ENCODE measurements around the gene TEAD3. TPM values are rescaled to one million over a fixed set of nuclear protein-coding genes. Genes with fewer than 3 reads are reported as not detected.

Gene TEAD3
- total and polyA plus RNA-seq, 10 of the 15 experiments (the other 5 are each of a cell fraction or from before 2014, with no cell fraction given) = 0.02 to 0.28 (median 0.18) TPM; not detected in 5

DNA sequence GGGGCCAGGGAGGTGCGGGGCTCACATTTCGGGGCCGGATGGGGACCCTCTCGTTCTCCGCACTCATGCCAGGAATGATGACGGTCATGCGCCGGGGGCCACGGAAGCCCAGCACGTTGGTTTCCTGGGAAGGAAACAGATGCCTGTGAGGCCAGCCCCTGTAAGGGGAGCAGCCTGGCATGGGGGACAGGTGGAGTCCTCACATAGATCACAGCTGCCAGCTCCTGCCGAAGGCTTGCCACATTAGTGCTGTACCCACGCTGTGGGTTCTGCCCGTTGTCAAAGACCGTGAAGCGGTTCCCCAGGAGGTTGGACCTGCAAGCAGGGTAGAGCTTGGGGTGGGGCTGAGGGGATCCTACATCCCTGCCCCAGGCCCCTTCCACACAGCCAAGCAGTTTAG lies 6.7 kb upstream of the TEAD3 start:
- CTCF ChIA-PET = interaction anchor here (1.0 kb wide), 1 partner anchor 161 kb away, joined by 3 read pairs; the partner anchor contains the start of gene PPARD
- H3K9ac ChIP-seq (ENCODE audit: control insufficient read depth, insufficient read depth, low read length) = no peak overlapping the region

GRCh38 chr6:35501784-35502183 lies 4.9 kb upstream of the TEAD3 start:
- ATAC-seq (no peak), FAIRE-seq (no peak), DNase-seq (ENCODE audit: low read depth, low spot score) (no peak)
- WGBS (ENCODE audit: insufficient coverage, insufficient replicate concordance, low lambda C conversion rate, missing lambda C conversion rate) = 46% methylated on average over 2 of the region's 2 CpGs
- Histone ChIP-seq H3K4me1 (ENCODE audit: control insufficient read depth, insufficient read depth, low read length) (no peaks in the 10 kb centered on the region; the same call in 1 of the 2 replicates), H3K9me3 (replicated peaks; ENCODE audit: control insufficient read depth, insufficient read depth, low read length) (no peaks in the 10 kb centered on the region), H3K79me2 (ENCODE audit: control insufficient read depth, insufficient read depth, low read length) (no peaks in the 10 kb centered on the region), H3K36me3 (ENCODE audit: control insufficient read depth in 2 of 2, insufficient read depth in 2 of 2, low read length in 1 of 2) (no peaks in the 10 kb centered on the region), H3K4me3 (no peak overlapping the region), H3K9ac (ENCODE audit: control insufficient read depth, insufficient read depth, low read length) (no peak overlapping the region), H4K20me1 (ENCODE audit: control insufficient read depth, insufficient read depth) (no peaks in the 10 kb centered on the region), H3K4me2 (ENCODE audit: control insufficient read depth, insufficient read depth) (no peak overlapping the region), H3K27me3 (replicated peaks in 1 of 2; ENCODE audit: control insufficient read depth in 2 of 2, insufficient read depth in 2 of 2, low read length in 1 of 2) (peaks cover 2 to 14% of the 10 kb centered on the region in 2 experiments), H2AFZ (ENCODE audit: control insufficient read depth, low read depth, low read length) (no peak overlapping the region), H3K27ac (ENCODE audit: control insufficient read depth, insufficient read depth) (no peak overlapping the region)
- TF ChIP-seq SMAD5 (IDR thresholded peaks at IDR 0.05; ENCODE audit: low read depth) (no peak), HCFC1 (IDR thresholded peaks at IDR 0.05; ENCODE audit: low read length) (no peak), ZNF24 (IDR thresholded peaks at IDR 0.05) (no peak), RAD21 (IDR thresholded peaks at IDR 0.05; ENCODE audit: insufficient read depth, low read depth, low read length) (no peak), EZH2 (IDR thresholded peaks at IDR 0.05; ENCODE audit: borderline replicate concordance, control insufficient read depth, low read depth, low read length) (no peak), POLR2AphosphoS5 (IDR thresholded peaks at IDR 0.05; ENCODE audit: low read length) (no peak), RUNX3 (IDR thresholded peaks at IDR 0.05; ENCODE audit: low read length) (no peak), ZNF217 (IDR thresholded peaks at IDR 0.05) (no peak), KDM1A (IDR thresholded peaks at IDR 0.05; ENCODE audit: borderline replicate concordance) (no peak), PKNOX1 (IDR thresholded peaks at IDR 0.05) (no peak)
- TF ChIP-seq, protein P1, sequence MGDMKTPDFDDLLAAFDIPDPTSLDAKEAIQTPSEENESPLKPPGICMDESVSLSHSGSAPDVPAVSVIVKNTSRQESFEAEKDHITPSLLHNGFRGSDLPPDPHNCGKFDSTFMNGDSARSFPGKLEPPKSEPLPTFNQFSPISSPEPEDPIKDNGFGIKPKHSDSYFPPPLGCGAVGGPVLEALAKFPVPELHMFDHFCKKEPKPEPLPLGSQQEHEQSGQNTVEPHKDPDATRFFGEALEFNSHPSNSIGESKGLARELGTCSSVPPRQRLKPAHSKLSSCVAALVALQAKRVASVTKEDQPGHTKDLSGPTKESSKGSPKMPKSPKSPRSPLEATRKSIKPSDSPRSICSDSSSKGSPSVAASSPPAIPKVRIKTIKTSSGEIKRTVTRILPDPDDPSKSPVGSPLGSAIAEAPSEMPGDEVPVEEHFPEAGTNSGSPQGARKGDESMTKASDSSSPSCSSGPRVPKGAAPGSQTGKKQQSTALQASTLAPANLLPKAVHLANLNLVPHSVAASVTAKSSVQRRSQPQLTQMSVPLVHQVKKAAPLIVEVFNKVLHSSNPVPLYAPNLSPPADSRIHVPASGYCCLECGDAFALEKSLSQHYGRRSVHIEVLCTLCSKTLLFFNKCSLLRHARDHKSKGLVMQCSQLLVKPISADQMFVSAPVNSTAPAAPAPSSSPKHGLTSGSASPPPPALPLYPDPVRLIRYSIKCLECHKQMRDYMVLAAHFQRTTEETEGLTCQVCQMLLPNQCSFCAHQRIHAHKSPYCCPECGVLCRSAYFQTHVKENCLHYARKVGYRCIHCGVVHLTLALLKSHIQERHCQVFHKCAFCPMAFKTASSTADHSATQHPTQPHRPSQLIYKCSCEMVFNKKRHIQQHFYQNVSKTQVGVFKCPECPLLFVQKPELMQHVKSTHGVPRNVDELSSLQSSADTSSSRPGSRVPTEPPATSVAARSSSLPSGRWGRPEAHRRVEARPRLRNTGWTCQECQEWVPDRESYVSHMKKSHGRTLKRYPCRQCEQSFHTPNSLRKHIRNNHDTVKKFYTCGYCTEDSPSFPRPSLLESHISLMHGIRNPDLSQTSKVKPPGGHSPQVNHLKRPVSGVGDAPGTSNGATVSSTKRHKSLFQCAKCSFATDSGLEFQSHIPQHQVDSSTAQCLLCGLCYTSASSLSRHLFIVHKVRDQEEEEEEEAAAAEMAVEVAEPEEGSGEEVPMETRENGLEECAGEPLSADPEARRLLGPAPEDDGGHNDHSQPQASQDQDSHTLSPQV (IDR thresholded peaks at IDR 0.05) = no peak
- intact Hi-C loops (cut with micrococcal nuclease; ENCODE audit: unreplicated experiment) (no loop called here), in situ Hi-C loops (cut with MboI) (no loop called here)
- RAD21 ChIA-PET (ENCODE audit: unreplicated experiment) = interaction anchor here (0.7 kb wide), 1 partner anchor 235 kb away, joined by 6 read pairs; no protein-coding TSS in a partner anchor
- POLR2A ChIA-PET = no interaction called here
- CTCF ChIA-PET = interaction anchor here (0.6 kb wide), 1 partner anchor 76 kb away, joined by 3 read pairs; no protein-coding TSS in a partner anchor
- BruUV-seq (replicated peaks) = no TSS peak
- SMC1A ChIA-PET (ENCODE audit: uncharacterized antibody, unreplicated experiment) = no interaction called here

More for the DNA sequence above, 6.7 kb upstream of the TEAD3 start:
- no peak for FAIRE-seq
- ChIA-PET SMC1A (ENCODE audit: uncharacterized antibody, unreplicated experiment) (no interaction called here), RAD21 (ENCODE audit: unreplicated experiment) (no interaction called here), POLR2A (no interaction called here)
- Histone ChIP-seq H3K4me2 (ENCODE audit: control insufficient read depth, insufficient read depth) (no peak overlapping the region), H3K4me1 (ENCODE audit: control insufficient read depth, insufficient read depth, low read length) (no peaks in the 10 kb centered on the region), H4K20me1 (ENCODE audit: control insufficient read depth, insufficient read depth) (no peaks in the 10 kb centered on the region), H3K27ac (ENCODE audit: control insufficient read depth, insufficient read depth) (no peak overlapping the region), H3K79me2 (ENCODE audit: control insufficient read depth, insufficient read depth, low read length) (no peaks in the 10 kb centered on the region), H3K4me3 (no peak overlapping the region), H2AFZ (ENCODE audit: control insufficient read depth, low read depth, low read length) (no peak overlapping the region), H3K27me3 (replicated peaks in 1 of 2; ENCODE audit: control insufficient read depth in 2 of 2, insufficient read depth in 2 of 2, low read length in 1 of 2) (peaks cover 2 to 7% of the 10 kb centered on the region in 2 experiments; a peak in 3 of 4 replicates), H3K36me3 (ENCODE audit: control insufficient read depth in 2 of 2, insufficient read depth in 2 of 2, low read length in 1 of 2) (no peaks in the 10 kb centered on the region), H3K9me3 (replicated peaks; ENCODE audit: control insufficient read depth, insufficient read depth, low read length) (no peaks in the 10 kb centered on the region)
- TF ChIP-seq CBX5 (IDR thresholded peaks at IDR 0.05; ENCODE audit: low read depth) (no peak), CHD1 (IDR thresholded peaks at IDR 0.05; ENCODE audit: low read depth, low read length) (no peak), ZBED1 (IDR thresholded peaks at IDR 0.05; ENCODE audit: borderline replicate concordance) (no peak), NR2C2 (IDR thresholded peaks at IDR 0.05; ENCODE audit: borderline replicate concordance, control insufficient read depth, insufficient read length, low read depth) (no peak)
- intact Hi-C loops (cut with micrococcal nuclease; ENCODE audit: unreplicated experiment) = no loop called here
- BruUV-seq (replicated peaks) = no TSS peak
- no peak for DNase-seq (ENCODE audit: low read depth, low spot score)
- ATAC-seq = no peak
- in situ Hi-C loops (cut with MboI) = no loop called here
- WGBS (ENCODE audit: insufficient coverage, insufficient replicate concordance, low lambda C conversion rate, missing lambda C conversion rate) = 20% methylated on average over 15 of the region's 15 CpGs

Measured in GM12878 (cell line).